Measurements from ENCODE around the gene PGLYRP3. TPM values are rescaled to one million over a fixed set of nuclear protein-coding genes. Genes with fewer than 3 reads are reported as not detected.

The PGLYRP3 gene
- total and polyA plus RNA-seq, 12 donors: not detected

DNA sequence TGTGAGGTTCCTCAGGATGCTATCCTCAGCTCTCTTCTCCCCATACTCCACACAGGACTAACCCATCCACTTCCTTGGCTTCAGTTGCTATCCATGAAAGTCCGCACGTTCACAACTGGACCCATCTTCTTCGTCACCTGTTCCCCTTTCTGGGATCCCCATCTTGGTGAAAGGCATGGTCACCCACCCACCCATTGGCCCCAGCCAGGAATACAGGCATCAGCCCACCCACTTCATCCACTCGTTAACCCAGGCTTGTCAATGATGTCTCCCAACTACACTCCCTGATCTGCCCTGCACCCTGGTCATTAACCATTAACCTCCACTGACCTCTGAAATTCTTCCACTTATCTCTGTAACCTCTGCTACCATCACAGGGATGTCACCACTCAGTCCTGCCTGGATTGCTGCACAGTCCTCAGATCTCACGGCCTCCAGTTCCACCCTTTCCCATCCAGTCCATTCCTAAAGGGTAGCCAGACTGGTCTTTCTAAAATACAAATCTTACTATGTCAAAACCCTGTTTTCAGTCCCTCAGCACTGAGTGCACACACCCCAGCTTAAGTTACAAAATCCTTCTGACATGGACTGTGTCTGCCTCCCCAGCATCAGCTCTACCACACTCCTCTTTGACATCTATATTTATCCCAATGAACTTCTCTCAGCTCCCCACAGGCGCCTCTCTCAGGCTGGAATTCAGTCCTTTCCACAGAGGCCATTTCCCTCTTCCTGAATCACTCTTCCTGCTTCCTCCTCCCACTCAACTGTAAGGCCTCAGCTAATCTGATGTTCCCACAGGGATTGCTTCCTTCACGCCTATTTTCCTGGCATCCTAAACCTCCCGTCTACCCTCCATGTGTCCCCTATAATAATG, 25.5 kb upstream of the PGLYRP3 start:
- TF ChIP-seq, protein P1, sequence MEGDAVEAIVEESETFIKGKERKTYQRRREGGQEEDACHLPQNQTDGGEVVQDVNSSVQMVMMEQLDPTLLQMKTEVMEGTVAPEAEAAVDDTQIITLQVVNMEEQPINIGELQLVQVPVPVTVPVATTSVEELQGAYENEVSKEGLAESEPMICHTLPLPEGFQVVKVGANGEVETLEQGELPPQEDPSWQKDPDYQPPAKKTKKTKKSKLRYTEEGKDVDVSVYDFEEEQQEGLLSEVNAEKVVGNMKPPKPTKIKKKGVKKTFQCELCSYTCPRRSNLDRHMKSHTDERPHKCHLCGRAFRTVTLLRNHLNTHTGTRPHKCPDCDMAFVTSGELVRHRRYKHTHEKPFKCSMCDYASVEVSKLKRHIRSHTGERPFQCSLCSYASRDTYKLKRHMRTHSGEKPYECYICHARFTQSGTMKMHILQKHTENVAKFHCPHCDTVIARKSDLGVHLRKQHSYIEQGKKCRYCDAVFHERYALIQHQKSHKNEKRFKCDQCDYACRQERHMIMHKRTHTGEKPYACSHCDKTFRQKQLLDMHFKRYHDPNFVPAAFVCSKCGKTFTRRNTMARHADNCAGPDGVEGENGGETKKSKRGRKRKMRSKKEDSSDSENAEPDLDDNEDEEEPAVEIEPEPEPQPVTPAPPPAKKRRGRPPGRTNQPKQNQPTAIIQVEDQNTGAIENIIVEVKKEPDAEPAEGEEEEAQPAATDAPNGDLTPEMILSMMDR (IDR thresholded peaks at IDR 0.05): no peak
- no peak for TF ChIP-seq POLR2A (IDR thresholded peaks at IDR 0.05)
- WGBS, 4 donors: 51 to 62% (median 57%) methylated on average over 8 of the region's 8 CpGs
- DNase-seq: no peak
- Histone ChIP-seq H3K9me3 (replicated peaks in 1 of 3) (no peaks in the 10 kb centered on the region), H3K27me3 (no peaks in the 10 kb centered on the region), H3K36me3 (replicated peaks in 1 of 2) (no peaks in the 10 kb centered on the region), H3K4me3 (no peak overlapping the region), H3K27ac (no peak overlapping the region), H3K4me1 (replicated peaks in 1 of 2) (no peaks in the 10 kb centered on the region)
- intact Hi-C loops (cut with DNase I): no loop called here

DNA sequence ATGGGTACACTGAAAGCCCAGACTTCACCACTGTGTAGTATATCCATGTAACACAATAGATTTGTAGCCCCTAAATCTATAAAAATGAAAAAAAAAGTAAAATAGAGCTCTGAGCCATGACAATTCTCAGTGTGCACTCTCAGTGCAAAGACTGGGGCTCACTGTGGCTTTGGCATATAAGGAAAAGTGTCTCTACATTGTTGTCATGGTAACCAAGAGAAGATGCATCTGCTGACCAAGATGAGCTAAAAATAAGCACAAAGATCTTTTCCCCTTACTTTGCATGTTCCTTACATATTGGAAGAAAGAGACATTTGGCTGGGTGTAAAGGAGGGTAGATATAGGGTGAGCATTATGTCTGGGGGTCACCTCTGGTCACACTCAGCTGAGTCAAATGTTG, 23.9 kb upstream of the PGLYRP3 start:
- H3K4me1 ChIP-seq (replicated peaks in 1 of 2): no peaks in the 10 kb centered on the region
- no peak for TF ChIP-seq POLR2A (IDR thresholded peaks at IDR 0.05)
- TF ChIP-seq, protein P1 (IDR thresholded peaks at IDR 0.05): no peak
- no peak overlapping the region for H3K4me3 ChIP-seq
- DNase-seq: no peak
- no peaks in the 10 kb centered on the region for H3K36me3 ChIP-seq (replicated peaks in 1 of 2)
- no peaks in the 10 kb centered on the region for H3K27me3 ChIP-seq
- H3K27ac ChIP-seq: no peak overlapping the region
- peaks cover 0 to 6% (median 0%) of the 10 kb centered on the region in 3 donors for H3K9me3 ChIP-seq (replicated peaks in 1 of 3)
- intact Hi-C loops (cut with DNase I): no loop called here

DNA sequence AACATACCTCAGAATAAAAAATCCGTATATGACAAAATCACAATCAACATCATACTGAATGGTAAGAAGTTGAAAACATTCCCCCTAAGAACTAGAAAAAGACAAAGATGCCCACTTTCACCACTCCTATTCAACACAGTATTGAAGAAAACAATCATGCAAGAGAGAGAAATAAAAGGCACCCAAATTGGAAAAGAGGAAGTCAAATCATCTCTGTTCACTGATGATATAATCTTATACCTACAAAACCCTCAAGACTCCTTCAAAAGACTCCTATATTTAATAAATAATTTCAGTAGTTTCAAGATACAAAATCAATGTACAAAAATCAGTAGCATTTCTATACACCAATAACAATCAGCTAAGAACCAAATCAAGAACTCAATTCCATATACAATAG, 21.1 kb upstream of the PGLYRP3 start:
- 75 to 88% (median 77%) methylated on average over 1 of the region's 1 CpG for whole genome bisulfite sequencing, 4 donors
- Histone ChIP-seq H3K9me3 (replicated peaks in 1 of 3) (peaks cover 0 to 6% (median 2%) of the 10 kb centered on the region in 3 donors), H3K27me3 (peaks cover 4% of the 10 kb centered on the region), H3K27ac (no peak overlapping the region), H3K4me1 (replicated peaks in 1 of 2) (no peaks in the 10 kb centered on the region), H3K4me3 (no peak overlapping the region), H3K36me3 (replicated peaks in 1 of 2) (no peaks in the 10 kb centered on the region)
- no peak for DNase-seq
- no peak for TF ChIP-seq POLR2A (IDR thresholded peaks at IDR 0.05)
- TF ChIP-seq, protein P1 (IDR thresholded peaks at IDR 0.05): no peak
- intact Hi-C loops (cut with DNase I): no loop called here

DNA sequence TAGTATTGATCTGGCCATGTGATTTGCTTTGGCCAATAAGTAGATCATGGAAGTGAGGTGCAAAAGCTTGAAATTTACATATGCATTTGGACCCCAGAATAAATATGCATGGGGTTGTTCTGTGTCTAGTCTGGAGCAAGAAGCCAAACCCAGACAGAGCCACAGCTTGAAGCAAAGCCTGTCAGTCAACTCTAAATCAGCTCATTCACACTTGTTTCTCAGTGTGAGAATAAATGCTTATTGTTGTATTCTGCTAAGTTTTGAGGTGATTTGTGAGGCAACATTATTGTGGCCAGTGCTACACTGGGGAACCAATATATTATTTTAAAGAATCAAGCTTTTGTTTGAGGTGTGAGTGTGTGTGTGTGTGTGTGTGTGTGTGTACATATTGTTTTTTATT, 12.2 kb upstream of the PGLYRP3 start:
- intact Hi-C loops (cut with DNase I): no loop called here
- no peak overlapping the region for H3K27ac ChIP-seq
- no peaks in the 10 kb centered on the region for H3K36me3 ChIP-seq (replicated peaks in 1 of 2)
- no peak overlapping the region for H3K4me3 ChIP-seq
- H3K27me3 ChIP-seq: no peaks in the 10 kb centered on the region
- H3K4me1 ChIP-seq (replicated peaks in 1 of 2): no peaks in the 10 kb centered on the region
- no peak for TF ChIP-seq POLR2A (IDR thresholded peaks at IDR 0.05)
- TF ChIP-seq, protein P1 (IDR thresholded peaks at IDR 0.05): no peak
- peaks cover 0 to 7% (median 6%) of the 10 kb centered on the region in 3 donors for H3K9me3 ChIP-seq (replicated peaks in 1 of 3)
- DNase-seq: no peak
